Measurements from ENCODE around the gene KCNN3.

KCNN3 gene

DNA sequence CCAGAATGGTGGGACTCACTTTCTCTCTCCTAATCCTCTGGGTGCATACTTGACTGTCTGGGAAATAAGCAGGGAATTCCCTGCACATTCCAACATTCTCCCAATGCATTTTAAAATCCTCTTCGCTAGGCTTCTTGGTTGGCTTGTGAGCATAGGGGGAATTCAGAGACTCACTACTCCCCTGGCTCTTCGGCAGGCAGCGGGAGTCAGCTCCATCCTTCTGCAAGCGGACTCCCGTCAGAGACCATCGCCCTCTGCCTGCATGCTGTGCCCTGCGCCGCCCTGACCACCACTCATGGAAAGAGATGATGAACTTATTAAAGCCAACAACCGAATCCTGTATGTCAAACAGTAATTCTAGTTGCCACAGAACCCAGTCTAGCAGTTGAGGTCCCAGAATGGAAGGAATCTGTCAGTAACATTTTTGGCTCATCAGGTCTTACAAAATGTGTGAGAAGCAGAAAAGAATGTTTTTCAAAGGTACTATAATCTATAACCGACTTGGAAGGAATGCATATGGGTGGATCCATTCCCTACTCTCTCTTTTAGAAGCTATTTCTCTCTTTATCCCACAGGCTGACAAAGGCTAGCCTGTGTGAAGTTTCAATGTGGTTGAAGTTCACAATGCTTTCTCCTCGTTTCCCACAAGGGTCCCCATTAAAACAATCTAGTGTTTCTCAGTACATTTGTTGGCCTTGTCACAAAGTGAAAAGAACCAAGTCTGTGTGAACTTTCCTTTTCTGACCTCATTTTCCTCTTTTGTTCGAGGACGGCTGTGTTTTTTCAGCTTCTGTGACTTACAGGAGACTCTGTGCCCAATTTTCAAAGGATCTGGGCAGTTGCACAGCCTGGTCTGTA lies 143.0 kb downstream of the KCNN3 start:
- TF ChIP-seq ZNF274 (IDR thresholded peaks at IDR 0.05; ENCODE audit: low read depth, low read length): no peak
- no peak overlapping the region for H3K4me3 ChIP-seq (ENCODE audit: low read length)

DNA sequence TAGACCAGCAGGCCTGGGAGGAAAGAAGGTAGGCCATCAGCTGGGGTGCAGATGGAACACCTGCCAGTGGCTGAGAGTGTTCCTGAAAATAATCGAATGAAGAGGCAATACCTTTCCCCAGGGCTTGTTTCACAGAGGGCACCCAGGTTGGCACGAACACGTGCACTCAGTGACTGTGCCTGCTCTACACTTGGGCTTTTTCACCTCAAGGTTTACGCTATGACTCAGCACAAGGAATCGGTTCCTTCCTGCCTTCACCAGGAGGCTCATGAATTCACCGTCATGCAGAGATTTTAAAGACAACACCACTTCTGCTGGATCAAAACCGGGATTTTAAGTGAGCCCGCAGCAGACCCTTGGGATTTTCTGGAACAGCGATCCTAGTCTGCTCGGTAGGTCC lies 143.6 kb downstream of the KCNN3 start:
- no peak for TF ChIP-seq ZNF274 (IDR thresholded peaks at IDR 0.05; ENCODE audit: low read depth, low read length)
- H3K4me3 ChIP-seq (ENCODE audit: low read length): no peak overlapping the region

DNA sequence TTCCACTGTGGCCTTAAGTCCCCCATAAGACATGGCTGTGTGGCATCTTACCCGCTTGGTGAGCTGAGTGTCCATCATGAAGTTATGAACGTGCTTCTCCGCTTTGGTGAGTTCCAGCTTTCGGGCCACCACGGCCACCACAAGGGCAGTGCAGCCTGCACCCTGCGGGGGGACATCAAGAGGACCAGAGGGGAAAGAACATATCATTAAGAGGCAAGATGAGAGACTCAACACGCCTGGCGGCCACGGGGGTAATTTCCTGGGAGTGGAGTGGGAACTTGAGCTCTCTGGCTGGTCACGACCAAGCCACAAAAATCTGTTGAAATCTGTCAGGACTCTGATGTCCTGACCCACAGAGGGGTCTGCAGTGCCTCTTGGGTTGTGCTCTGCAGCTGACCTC lies 144.2 kb downstream of the KCNN3 start:
- TF ChIP-seq ZNF274 (IDR thresholded peaks at IDR 0.05; ENCODE audit: low read depth, low read length): no peak
- no peak overlapping the region for H3K4me3 ChIP-seq (ENCODE audit: low read length)

DNA sequence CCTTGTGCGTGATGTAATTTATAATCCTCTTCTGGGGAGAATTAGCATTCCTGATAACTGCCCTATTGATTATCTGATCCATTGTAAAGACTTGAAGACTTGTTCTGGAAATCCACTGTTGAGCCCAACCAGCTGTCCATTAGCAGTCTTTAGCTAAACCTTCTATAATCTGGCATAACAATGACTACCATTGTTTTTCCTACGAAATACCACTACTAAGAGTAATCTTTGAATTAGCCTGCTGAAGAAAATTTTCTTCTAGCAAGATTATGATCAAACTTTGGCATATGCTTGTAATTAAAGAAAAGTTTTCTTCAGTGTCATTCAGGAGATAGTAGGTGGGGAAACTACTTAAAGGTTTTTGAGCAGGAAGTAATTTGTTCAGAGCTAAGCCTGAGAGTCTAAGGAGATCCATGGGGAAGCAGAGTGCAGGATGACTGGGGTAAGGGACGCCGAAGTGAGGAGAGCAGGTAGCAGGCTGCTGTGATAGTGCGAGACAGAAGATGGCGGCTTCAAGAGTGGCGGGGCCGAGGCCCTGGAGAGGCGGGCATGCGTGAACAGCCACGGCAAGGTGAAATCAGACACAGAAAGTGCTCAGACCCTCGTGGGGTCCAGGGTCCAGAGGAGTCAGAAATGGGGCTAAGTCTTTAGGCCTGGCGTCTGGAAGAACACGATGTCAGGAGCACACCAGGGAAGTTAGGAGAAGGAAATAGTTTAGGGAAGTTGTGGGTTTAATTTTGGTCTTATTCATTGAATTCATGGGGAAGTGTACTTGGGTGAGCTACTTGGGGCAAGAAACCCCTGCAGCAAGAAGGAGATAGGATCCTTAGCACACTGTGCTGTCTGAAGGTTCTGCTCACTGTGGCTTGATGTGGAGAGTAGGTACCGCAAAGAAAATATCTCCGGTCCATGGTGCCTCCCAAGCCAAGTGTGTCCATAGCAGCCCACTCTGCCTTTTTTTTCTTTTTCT lies 149.5 kb downstream of the KCNN3 start:
- no peak for TF ChIP-seq ZNF274 (IDR thresholded peaks at IDR 0.05; ENCODE audit: low read depth, low read length)
- no peak overlapping the region for H3K4me3 ChIP-seq (ENCODE audit: low read length)

DNA sequence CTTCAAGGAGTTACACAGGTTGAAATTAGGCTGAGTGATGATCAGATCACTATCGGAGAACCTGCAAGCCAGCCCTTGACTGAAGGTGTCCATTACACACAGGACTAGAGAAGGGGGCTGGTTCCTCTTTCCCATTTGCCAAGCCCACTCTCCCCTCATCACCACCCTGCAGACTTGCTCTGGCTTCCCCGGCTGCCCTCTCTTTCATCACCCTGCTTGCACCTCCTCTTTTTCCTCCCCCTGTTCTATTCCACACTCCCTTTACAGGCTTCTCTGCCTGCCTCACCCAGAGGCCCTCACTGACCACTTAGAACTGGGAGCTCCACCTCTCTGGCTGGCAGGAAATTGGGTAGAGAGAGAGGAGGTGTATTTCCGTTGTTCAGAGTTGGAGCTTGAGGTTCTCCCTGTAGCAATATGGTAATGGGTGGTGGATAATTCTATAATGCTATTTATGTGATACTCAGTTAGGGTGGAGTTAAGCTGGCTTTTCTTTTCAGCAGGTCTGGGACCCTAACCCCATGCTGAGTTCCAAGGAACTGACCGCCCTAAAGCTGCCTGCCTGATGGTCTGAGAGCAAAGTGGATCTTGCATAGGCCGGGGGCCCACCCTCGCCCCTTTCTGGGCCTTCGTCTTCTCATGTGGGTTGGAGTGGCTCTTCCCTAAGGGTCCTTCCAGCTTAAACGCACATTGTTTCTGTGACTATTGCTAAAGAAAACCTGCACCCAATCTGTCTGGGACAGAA lies 150.3 kb downstream of the KCNN3 start:
- no peak for TF ChIP-seq ZNF274 (IDR thresholded peaks at IDR 0.05; ENCODE audit: low read depth, low read length)
- H3K4me3 ChIP-seq (ENCODE audit: low read length): no peak overlapping the region

DNA sequence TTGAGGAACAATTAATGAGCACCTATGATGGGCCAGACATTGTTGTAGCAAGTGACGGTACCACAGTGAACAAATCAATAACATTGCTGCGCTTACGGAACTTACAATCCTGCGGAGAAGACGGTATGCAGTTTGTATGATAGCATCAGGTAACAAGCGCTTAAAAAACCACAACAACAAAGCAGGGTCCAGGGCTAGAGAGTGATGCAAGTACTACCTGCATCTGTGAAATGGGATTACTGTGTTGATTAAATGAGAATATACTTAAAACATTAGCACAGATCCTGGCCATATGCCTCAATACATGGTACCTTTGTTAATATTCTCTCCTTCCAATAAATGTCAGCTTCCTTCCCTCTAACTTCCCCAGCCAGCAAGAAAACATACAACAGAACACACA lies 151.5 kb downstream of the KCNN3 start:
- TF ChIP-seq ZNF274 (IDR thresholded peaks at IDR 0.05; ENCODE audit: low read depth, low read length): no peak
- no peak overlapping the region for H3K4me3 ChIP-seq (ENCODE audit: low read length)

DNA sequence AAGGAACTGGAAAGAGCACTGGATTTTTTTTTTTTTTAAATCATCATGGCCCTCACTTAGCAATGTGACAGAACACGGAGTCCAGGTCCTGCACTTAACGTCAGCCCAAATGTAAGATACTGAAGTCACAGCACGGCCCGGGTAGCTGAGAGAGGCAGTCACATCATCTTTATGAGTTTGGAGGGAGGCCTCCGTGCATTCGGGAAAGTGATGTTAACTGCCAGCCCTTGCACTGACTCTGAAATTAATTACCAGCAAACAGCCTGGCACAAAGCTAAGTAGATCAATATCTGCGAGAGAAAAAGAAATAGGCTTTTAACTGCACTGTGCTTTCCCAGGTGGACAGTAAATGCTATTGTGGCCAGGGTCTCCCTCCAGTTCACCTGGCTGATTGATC lies 152.6 kb downstream of the KCNN3 start:
- H3K4me3 ChIP-seq (ENCODE audit: low read length): no peak overlapping the region
- TF ChIP-seq ZNF274 (IDR thresholded peaks at IDR 0.05; ENCODE audit: low read depth, low read length): no peak

DNA sequence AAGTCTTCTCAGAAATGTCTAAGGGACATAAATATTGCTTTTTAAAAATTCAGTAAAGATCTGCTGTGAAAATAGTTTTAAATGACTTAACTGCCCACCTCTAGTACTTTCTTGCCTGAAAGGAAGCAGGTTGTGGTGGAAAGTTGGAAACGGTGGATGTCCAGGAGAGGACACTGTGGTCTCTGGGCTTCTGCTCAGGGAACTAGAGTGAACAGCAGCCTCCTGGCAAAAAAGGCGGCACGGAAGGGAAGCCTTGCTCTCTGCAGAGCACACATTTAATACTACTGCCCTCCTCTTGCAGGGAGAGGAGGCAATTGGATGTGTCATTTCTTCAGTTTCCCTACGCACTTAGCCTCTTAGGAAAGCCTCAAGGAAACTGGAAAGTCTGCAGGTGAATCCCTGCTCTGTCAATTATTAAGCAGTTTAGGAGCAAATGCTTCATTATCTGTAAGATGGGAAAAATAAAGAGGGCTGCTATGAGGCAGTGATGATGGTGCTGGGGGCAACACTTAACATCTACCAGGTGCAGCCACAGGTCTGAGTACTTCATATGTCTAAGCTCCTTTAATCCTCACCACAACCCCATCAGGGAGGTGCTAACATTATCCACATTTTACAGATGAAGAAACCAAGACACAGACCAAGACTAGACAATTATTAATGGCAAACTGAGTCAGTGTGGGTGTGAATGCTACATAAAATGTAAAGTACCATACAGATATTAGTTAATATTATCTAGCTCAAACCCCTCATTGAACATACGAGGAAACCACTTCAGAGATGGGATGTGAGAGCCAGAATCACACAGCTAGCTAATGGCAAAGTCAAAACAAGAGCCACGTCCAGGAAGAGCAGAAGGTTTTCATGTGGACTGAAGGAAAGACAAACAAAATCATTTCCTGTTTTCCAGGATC lies 153.2 kb downstream of the KCNN3 start:
- TF ChIP-seq ZNF274 (IDR thresholded peaks at IDR 0.05; ENCODE audit: low read depth, low read length): no peak
- H3K4me3 ChIP-seq (ENCODE audit: low read length): no peak overlapping the region

DNA sequence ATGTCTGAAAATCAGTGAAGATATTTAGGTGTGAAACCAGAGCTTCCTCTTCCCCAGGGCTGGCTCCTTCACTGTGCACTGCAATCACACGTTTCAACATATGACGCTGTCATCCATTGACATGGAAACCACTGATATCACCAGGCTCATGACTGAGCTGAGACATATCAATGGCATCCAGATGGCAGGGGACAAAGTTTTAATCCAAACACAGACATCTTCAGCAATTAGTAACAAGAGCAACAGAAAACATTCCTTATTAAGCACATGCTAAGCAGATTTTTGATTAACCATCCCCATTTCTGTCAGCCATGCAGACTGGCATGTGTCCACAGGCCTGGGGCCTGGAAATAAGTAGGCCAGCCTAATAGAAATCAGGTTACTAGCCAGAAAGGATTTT lies 154.1 kb downstream of the KCNN3 start:
- no peak overlapping the region for H3K4me3 ChIP-seq (ENCODE audit: low read length)
- no peak for TF ChIP-seq ZNF274 (IDR thresholded peaks at IDR 0.05; ENCODE audit: low read depth, low read length)

DNA sequence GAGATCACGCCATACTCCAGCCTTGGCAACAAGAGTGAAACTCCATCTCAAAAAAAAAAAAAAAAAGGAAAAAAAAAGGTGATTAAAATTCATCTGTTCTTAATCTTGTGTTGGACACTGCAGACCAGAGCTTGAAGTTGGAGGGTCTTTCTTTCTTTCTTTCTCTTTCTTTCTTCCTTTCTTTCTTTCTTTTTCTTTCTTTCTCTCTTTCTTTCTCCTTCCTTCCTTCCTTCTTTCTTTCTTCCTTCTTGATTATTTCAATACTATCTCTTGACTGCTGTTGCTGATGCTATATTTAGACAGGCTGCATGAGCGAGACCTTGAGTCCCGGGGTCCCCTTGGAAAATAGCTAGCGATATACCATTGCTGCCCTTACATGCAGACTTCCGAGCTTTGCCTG lies 154.7 kb downstream of the KCNN3 start:
- H3K4me3 ChIP-seq (ENCODE audit: low read length): no peak overlapping the region
- TF ChIP-seq ZNF274 (IDR thresholded peaks at IDR 0.05; ENCODE audit: low read depth, low read length): no peak

DNA sequence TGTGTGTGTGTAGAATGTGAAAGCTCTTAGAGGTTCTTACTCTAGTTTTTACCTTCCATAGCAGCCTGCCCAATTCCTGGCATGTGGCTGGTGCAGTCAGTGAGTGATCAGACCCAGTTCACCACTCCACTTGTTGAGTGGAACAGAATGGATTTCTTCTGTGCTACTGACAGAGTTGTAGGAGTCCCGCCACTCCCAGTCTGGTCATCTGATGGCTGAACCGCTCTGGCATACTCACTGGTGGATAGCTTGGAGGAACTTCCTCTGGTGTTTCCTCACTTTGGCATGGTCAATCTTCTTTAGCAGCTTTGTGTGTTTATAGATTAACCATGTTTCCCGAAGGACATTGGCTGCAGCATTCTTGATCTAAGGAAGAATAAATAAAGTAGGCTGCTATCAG lies 155.4 kb downstream of the KCNN3 start:
- H3K4me3 ChIP-seq (ENCODE audit: low read length): no peak overlapping the region
- TF ChIP-seq ZNF274 (IDR thresholded peaks at IDR 0.05; ENCODE audit: low read depth, low read length): no peak

DNA sequence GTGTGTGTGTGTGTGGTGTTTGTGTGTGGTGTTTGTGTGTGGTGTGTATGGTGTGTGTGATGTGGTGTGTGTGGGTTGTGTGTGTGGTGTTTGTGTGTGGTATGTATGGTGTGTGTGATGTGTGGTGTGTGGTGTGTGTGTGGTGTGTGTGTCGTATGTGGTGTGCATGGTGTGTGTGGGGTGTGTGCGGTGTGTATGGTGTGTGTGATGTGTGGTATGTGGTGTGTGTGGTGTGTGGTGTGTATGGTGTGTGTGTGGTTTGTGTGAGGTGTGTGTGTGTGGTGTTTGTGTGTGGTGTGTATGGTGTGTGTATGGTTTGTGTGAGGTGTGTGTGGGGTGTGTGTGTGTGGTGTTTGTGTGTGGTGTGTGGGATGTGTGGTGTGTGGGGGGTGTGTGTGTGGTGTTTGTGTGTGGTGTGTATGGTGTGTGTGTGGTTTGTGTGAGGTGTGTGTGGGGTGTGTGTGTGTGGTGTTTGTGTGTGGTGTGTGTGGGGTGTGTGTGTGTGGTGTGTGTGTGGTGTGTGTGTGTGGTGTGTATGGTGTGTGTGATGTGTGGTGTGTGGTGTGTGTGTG lies 155.9 kb downstream of the KCNN3 start:
- no peak overlapping the region for H3K4me3 ChIP-seq (ENCODE audit: low read length)
- TF ChIP-seq ZNF274 (IDR thresholded peaks at IDR 0.05; ENCODE audit: low read depth, low read length): no peak

DNA sequence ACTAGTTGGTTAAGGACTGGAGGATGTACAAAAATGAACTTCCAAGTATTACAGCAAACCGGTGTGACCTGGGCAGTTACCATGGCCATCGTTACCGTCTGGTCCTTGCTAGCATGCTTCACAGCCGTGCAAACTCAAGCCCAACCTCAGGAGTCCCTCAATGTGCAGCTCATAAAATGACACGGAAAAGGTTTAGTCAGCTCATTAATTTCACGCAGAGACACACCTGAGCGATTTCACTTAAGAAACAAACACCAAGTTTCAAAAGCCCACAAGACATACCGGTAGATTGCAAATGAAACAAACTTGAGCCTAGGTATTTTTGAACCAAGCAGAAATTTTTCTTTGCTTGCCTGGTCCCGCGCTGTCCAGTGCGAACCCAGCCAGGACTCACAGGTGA lies 157.1 kb downstream of the KCNN3 start:
- no peak for TF ChIP-seq ZNF274 (IDR thresholded peaks at IDR 0.05; ENCODE audit: low read depth, low read length)

More for the DNA sequence above, 157.1 kb downstream of the KCNN3 start:
- no peak overlapping the region for H3K4me3 ChIP-seq (ENCODE audit: low read length)

All from GM08714 (cell line).